GM23338 (cell line): ENCODE data around the gene TNFRSF21. TPM values are rescaled to one million over a fixed set of nuclear protein-coding genes. Genes with fewer than 3 reads are reported as not detected.

Experiments used
- ATAC-seq: fragments of 200-7000 bp; cut with Tn5 transposase; 3 replicates; pipeline ENCODE4 v1.9.1; 2020
- DNase-seq: peaks from one replicate; pipeline ENCODE4 v3.0.0-alpha.2; 2015; ENCODE audit warnings: low spot score
- H2AFZ ChIP-seq: fragments of 200-600 bp; sonication (generic); 2 replicates; pipeline ENCODE4 v1.8.0; 2016; ENCODE audit warnings: antibody characterized with exemption, mild to moderate bottlenecking, moderate library complexity
- H3F3A ChIP-seq: fragments of 200-600 bp; sonication (generic); replicated peaks from 2 replicates; pipeline ENCODE4 v1.8.0; 2017; ENCODE audit warnings: antibody characterized with exemption, mixed run types, low read depth
- H3K27ac ChIP-seq: fragments of 200-600 bp; sonication (generic); 2 replicates; pipeline ENCODE4 v1.6.1; 2016; ENCODE audit warnings: low read depth
- H3K27me3 ChIP-seq: fragments of 200-600 bp; sonication (generic); 2 replicates; pipeline ENCODE4 v1.8.0; 2016; ENCODE audit warnings: mild to moderate bottlenecking, mixed run types, moderate library complexity; ENCODE audit not compliant: insufficient read depth
- H3K36me3 ChIP-seq: fragments of 200-600 bp; sonication (generic); 2 replicates; pipeline ENCODE4 v1.8.0; 2016; ENCODE audit warnings: mild to moderate bottlenecking; ENCODE audit not compliant: insufficient read depth
- H3K4me1 ChIP-seq: fragments of 200-600 bp; sonication (generic); 2 replicates; pipeline ENCODE4 v1.8.0; 2016; ENCODE audit warnings: mild to moderate bottlenecking, moderate library complexity; ENCODE audit not compliant: insufficient read depth
- H3K4me2 ChIP-seq: fragments of 200-600 bp; sonication (generic); 2 replicates; pipeline ENCODE4 v1.7.1; 2017; ENCODE audit warnings: mixed run types
- H3K4me3 ChIP-seq: fragments of 200-600 bp; sonication (generic); 2 replicates; pipeline ENCODE4 v1.6.1; 2016; ENCODE audit warnings: mixed run types
- H3K79me2 ChIP-seq: fragments of 200-600 bp; sonication (generic); replicated peaks from 2 replicates; pipeline ENCODE4 v1.8.0; 2017; ENCODE audit warnings: mild to moderate bottlenecking; ENCODE audit not compliant: insufficient read depth
- H3K9me2 ChIP-seq: fragments of 200-600 bp; sonication (generic); 2 replicates; pipeline ENCODE4 v1.8.0; 2017; ENCODE audit not compliant: insufficient read depth
- H4K20me1 ChIP-seq: fragments of 200-600 bp; sonication (generic); replicated peaks from 2 replicates; pipeline ENCODE4 v1.8.0; 2017; ENCODE audit warnings: mild to moderate bottlenecking; ENCODE audit not compliant: insufficient read depth
- H3K27ac Mint-ChIP-seq: 2 replicates; pipeline ENCODE4 v1.8.0; 2020; ENCODE audit warnings: inconsistent platforms, mild to moderate bottlenecking, moderate library complexity, mixed read lengths
- H3K27me3 Mint-ChIP-seq: 3 replicates; pipeline ENCODE4 v1.8.0; 2022; ENCODE audit warnings: low read depth, mild to moderate bottlenecking, moderate library complexity, mixed read lengths, inconsistent platforms; ENCODE audit not compliant: insufficient read depth, poor library complexity
- H3K36me3 Mint-ChIP-seq: 3 replicates; pipeline ENCODE4 v1.8.0; 2021; ENCODE audit warnings: low read depth, mild to moderate bottlenecking, inconsistent platforms, moderate library complexity, mixed read lengths
- H3K4me1 Mint-ChIP-seq: 3 replicates; pipeline ENCODE4 v1.8.0; 2020; ENCODE audit warnings: mild to moderate bottlenecking, inconsistent platforms, mixed read lengths
- H3K4me3 Mint-ChIP-seq: 3 replicates; pipeline ENCODE4 v1.8.0; 2021; ENCODE audit warnings: moderate library complexity, mild to moderate bottlenecking, inconsistent platforms, mixed read lengths
- H3K9me3 Mint-ChIP-seq: 3 replicates; pipeline ENCODE4 v1.8.0; 2020; ENCODE audit warnings: moderate library complexity, mild to moderate bottlenecking, inconsistent platforms, mixed read lengths
- CREB1 ChIP-seq: fragments of 250-450 bp; sonication (Bioruptor Pico); IDR thresholded peaks from 2 replicates; pipeline ENCODE4 v1.5.0; 2020; ENCODE audit warnings: low read depth, mild to moderate bottlenecking, moderate library complexity
- CTCF ChIP-seq, 2 experiments: fragments of 200-600 bp in 1 of 2; sonication (generic) in 1 of 2; conservative IDR thresholded peaks; 2 replicates each; pipeline versions ENCODE4 v1.5.1 to v1.6.1; 2016 to 2017; ENCODE audit warnings: antibody characterized with exemption in 2 of 2, low read depth in 2 of 2, mild to moderate bottlenecking in 2 of 2, moderate library complexity in 1 of 2
- ETS1 ChIP-seq: IDR thresholded peaks from 2 replicates; pipeline ENCODE4 v1.6.1; 2016; ENCODE audit warnings: antibody characterized with exemption
- EZH2 ChIP-seq: fragments of 200-600 bp; sonication (generic); IDR thresholded peaks from one replicate; pipeline ENCODE4 v1.8.0; 2017; ENCODE audit warnings: antibody characterized with exemption, mild to moderate bottlenecking, low read depth; ENCODE audit not compliant: unreplicated experiment
- EZH2phosphoT487 ChIP-seq: fragments of 200-600 bp; sonication (generic); IDR thresholded peaks from one replicate; pipeline ENCODE4 v1.8.1; 2018; ENCODE audit warnings: antibody characterized with exemption; ENCODE audit not compliant: unreplicated experiment
- JUNB ChIP-seq: IDR thresholded peaks from one replicate; pipeline ENCODE4 v1.6.1; 2016; ENCODE audit warnings: antibody characterized with exemption; ENCODE audit not compliant: unreplicated experiment
- NANOG ChIP-seq: IDR thresholded peaks from 2 replicates; pipeline ENCODE4 v1.6.1; 2016; ENCODE audit warnings: antibody characterized with exemption, borderline replicate concordance
- POLR2AphosphoS5 ChIP-seq: IDR thresholded peaks from 2 replicates; pipeline ENCODE4 v1.6.1; 2016; ENCODE audit warnings: antibody characterized with exemption, low read depth
- REST ChIP-seq: IDR thresholded peaks from one replicate; pipeline ENCODE4 v1.6.1; 2018; ENCODE audit warnings: antibody characterized with exemption; ENCODE audit not compliant: unreplicated experiment
- STAT1 ChIP-seq: IDR thresholded peaks from one replicate; pipeline ENCODE4 v1.6.1; 2016; ENCODE audit warnings: antibody characterized with exemption; ENCODE audit not compliant: unreplicated experiment
- ZNF114 ChIP-seq: fragments of 250-450 bp; sonication (Bioruptor Pico); IDR thresholded peaks from 2 replicates; pipeline ENCODE4 v1.5.0; 2020; ENCODE audit warnings: mild to moderate bottlenecking, moderate library complexity
- ZNF331 ChIP-seq: fragments of 250-450 bp; sonication (Bioruptor Pico); IDR thresholded peaks from 2 replicates; pipeline ENCODE4 v1.5.0; 2020; ENCODE audit warnings: low read depth, mild to moderate bottlenecking, moderate library complexity
- ZNF462 ChIP-seq: fragments of 250-450 bp; sonication (Bioruptor Pico); IDR thresholded peaks from 2 replicates; pipeline ENCODE4 v1.5.0; 2020; ENCODE audit warnings: mild to moderate bottlenecking, moderate library complexity
- polyA plus RNA-seq: library from polyadenylated mRNA; unstranded; fragments of >200 nt; fragmentation: Nextera tagmentation; extraction: Ambion mirVana; gene quantifications from 2 replicates; pipeline ENCODE4 v1.2.1, GENCODE V29; 2016
- total RNA-seq: library from RNA; depleted of rRNA; stranded (reverse); fragments of >200 nt; shearing (Covaris generic); gene quantifications from 2 replicates; pipeline ENCODE4 v1.2.3, GENCODE V29; 2014

Gene TNFRSF21
- total and polyA plus RNA-seq, 2 experiments from 2014 or later: 22.1 to 48.1 TPM

DNA sequence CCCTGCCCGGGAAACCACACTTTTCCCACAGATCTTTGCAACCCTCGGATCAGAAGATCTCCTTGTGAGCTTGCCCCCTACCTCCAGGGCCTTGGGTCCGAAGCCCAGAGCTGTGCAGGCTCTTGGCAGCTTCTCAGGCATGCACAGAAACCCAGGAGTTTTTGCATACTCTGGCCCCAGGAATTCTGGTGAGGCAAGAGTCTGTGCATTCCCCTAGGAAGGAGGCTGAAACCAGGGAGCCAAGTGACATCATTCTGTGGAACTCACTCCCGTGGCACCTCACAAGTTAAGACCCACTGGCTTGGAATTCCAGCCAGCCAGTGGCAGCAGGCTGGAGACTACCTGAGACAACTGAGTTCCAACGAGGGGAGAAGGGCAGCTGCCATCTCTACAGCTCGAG lies 100.1 kb downstream of the TNFRSF21 start:
- Histone ChIP-seq H3K4me1 (no peaks in the 10 kb centered on the region), H3K27me3 (no peaks in the 10 kb centered on the region), H3K4me2 (no peak overlapping the region), H3K36me3 (no peaks in the 10 kb centered on the region), H3K79me2 (no peaks in the 10 kb centered on the region), H3K4me3 (no peak overlapping the region), H4K20me1 (no peaks in the 10 kb centered on the region), H3K27ac (no peak overlapping the region), H2AFZ (no peak overlapping the region), H3F3A (no peaks in the 10 kb centered on the region), H3K9me2 (peaks cover 10% of the 10 kb centered on the region; the same call in 1 of the 2 replicates)
- TF ChIP-seq EZH2phosphoT487 (no peak), ZNF114 (CRISPR knock-in tag) (no peak), POLR2AphosphoS5 (no peak), CREB1 (CRISPR knock-in tag) (no peak), ZNF331 (CRISPR knock-in tag) (no peak), REST (no peak), JUNB (no peak), CTCF (conservative IDR thresholded peaks at IDR 0.05; ENCODE audit: low read depth in 2 of 2) (no peak), STAT1 (no peak), ZNF462 (CRISPR knock-in tag) (no peak), NANOG (no peak), EZH2 (no peak), ETS1 (no peak)
- Mint-ChIP-seq H3K27ac (no peak overlapping the region), H3K4me1 (no peaks in the 10 kb centered on the region; the same call in 2 of the 3 replicates), H3K27me3 (peaks cover 2% of the 10 kb centered on the region), H3K36me3 (no peaks in the 10 kb centered on the region), H3K9me3 (no peaks in the 10 kb centered on the region), H3K4me3 (no peak overlapping the region)
- ATAC-seq (no peak), DNase-seq (no peak)
